AG04449 (cell line): ENCODE data around the gene C1orf53.

Experiments
- CTCF ChIA-PET: fragments of 350-600 bp; formaldehyde crosslinking; extraction: SDS; loops from one replicate; lab custom pipeline; 2021; ENCODE audit warnings: antibody characterized with exemption; lab: Yijun Ruan, JAX
- POLR2A ChIA-PET: fragments of 400-600, 350-600 bp; formaldehyde crosslinking; extraction: SDS; loops from one replicate; lab custom pipeline; 2020; ENCODE audit warnings: antibody characterized with exemption, inconsistent platforms; lab: Yijun Ruan, JAX
- DNase-seq: peaks from one replicate; pipeline ENCODE4 v3.0.0-alpha.2; 2010; ENCODE audit warnings: low read depth, low spot score
- H3K4me3 ChIP-seq: 2 replicates; pipeline ENCODE4 v1.5.1; 2011; ENCODE audit warnings: low read depth, mild to moderate bottlenecking, control low read depth, low read length
- CTCF ChIP-seq: IDR thresholded peaks from one replicate; pipeline ENCODE4 v1.5.1; 2011; ENCODE audit warnings: mild to moderate bottlenecking, moderate library complexity, low read length, control low read depth, inconsistent platforms; ENCODE audit not compliant: insufficient read depth; ENCODE audit errors: missing control alignments

Gene C1orf53

GRCh38 chr1:197921235-197922069 lies 19.0 kb downstream of the C1orf53 start:
- ChIA-PET CTCF (interaction anchor here (0.6 to 1.7 kb wide), 6 partner anchors 234 to 401 kb away, joined by 3 to 4 read pairs (median 3); no protein-coding TSS in a partner anchor), POLR2A (no interaction called here)
- no peak for DNase-seq
- no peak for TF ChIP-seq CTCF
- H3K4me3 ChIP-seq = peak overlapping the region; percentile 80

- ChIA-PET CTCF (interaction anchor here (0.6 to 1.7 kb wide), 6 partner anchors 233 to 396 kb away, joined by 3 to 4 read pairs (median 3); no protein-coding TSS in a partner anchor), POLR2A (no interaction called here)
- no peak for DNase-seq
- peak overlapping the region; percentile 27 for H3K4me3 ChIP-seq
- no peak for TF ChIP-seq CTCF
Observed at GRCh38 chr1:197922070-197922390, 19.6 kb downstream of the C1orf53 start.

GRCh38 chr1:197923038-197923437 lies 20.6 kb downstream of the C1orf53 start:
- no peak for DNase-seq
- ChIA-PET CTCF (interaction anchor here (0.8 to 2.5 kb wide), 7 partner anchors 11 to 403 kb away, joined by 3 to 18 read pairs (median 7); no protein-coding TSS in a partner anchor), POLR2A (no interaction called here)
- TF ChIP-seq CTCF = no peak
- peak overlapping the region; percentile 23 for H3K4me3 ChIP-seq

GRCh38 chr1:197924516-197925123 lies 22.2 kb downstream of the C1orf53 start:
- TF ChIP-seq CTCF = peak; percentile 43
- no peak overlapping the region for H3K4me3 ChIP-seq
- ChIA-PET POLR2A (no interaction called here), CTCF (interaction anchor here (0.6 to 4.5 kb wide), 26 partner anchors 9 to 504 kb away, joined by 3 to 51 read pairs (median 4); partner anchors contain the start of gene LHX9)
- no peak for DNase-seq

GRCh38 chr1:197927908-197928665 lies 25.7 kb downstream of the C1orf53 start:
- TF ChIP-seq CTCF = no peak
- CTCF ChIA-PET = interaction anchor here (1.6 to 4.5 kb wide), 3 partner anchors 12 to 402 kb away, joined by 7 to 51 read pairs (median 9); partner anchors contain the start of gene LHX9

More at GRCh38 chr1:197927908-197928665, 25.7 kb downstream of the C1orf53 start:
- POLR2A ChIA-PET = no interaction called here
- no peak for DNase-seq
- no peak overlapping the region for H3K4me3 ChIP-seq
